ENCODE measurements around the gene GPR162.
"Not testable (repeated sequence)": the region's sequence is repeated elsewhere in the genome, so short reads cannot be mapped to it uniquely, and the experiment has no call there.

Gene GPR162

GRCh38 chr12:6851921-6852650, 30.5 kb downstream of the GPR162 start, which contains the start of gene USP5:
Gene USP5, plus strand, starts transcription at chr12:6852150. Its CDS starts 30 bp downstream, at chr12:6852180.
- DNase-seq (ENCODE audit: extremely low read depth in 1 of 2, low read depth in 1 of 2) = peak; percentile 96 to 98

DNA sequence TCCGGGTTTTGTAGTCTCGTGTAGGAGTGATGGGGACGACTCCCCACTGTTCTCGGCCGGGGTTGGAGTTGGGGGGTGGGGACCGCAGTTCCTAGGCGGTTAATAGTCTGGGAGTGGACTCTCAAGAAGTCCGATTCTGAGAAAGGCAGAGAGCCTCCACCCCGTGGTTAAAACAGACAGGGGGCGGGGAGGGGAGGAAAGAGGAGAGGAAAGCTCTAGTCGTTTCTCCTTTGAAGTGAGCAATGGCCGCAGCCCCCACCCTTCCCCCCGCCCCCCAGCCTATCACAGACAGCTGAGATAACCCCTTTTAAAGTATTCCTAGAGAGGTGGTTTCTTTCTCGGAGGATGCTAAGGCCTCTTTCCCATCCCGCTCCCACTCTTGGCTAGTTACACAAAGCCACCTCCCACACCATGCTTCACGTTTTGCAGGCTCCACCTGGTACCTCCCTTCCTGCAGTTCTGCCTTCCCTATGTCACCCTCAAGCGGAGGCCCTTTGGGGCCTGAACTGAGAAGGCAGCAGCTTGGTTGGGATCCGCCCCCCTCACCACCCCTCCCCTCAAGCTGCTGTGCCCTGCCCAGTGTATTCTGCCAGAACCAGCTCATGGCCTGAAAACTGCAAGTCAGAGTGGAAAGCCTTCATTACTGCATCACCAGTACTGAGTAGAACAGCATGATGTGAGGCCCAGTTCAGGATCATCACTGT, 31.2 kb downstream of the GPR162 start:
- peak in 1 of 2 donors; percentile 74 for DNase-seq (ENCODE audit: extremely low read depth in 1 of 2, low read depth in 1 of 2)

GRCh38 chr12:6853626-6854025, 32.0 kb downstream of the GPR162 start:
- no peak for DNase-seq (ENCODE audit: extremely low read depth in 1 of 2, low read depth in 1 of 2)

GRCh38 chr12:6854036-6854435, 32.4 kb downstream of the GPR162 start:
- DNase-seq (ENCODE audit: extremely low read depth in 1 of 2, low read depth in 1 of 2) = no peak

GRCh38 chr12:6855322-6855721, 33.7 kb downstream of the GPR162 start:
- DNase-seq (ENCODE audit: extremely low read depth in 1 of 2, low read depth in 1 of 2) = no peak

DNA sequence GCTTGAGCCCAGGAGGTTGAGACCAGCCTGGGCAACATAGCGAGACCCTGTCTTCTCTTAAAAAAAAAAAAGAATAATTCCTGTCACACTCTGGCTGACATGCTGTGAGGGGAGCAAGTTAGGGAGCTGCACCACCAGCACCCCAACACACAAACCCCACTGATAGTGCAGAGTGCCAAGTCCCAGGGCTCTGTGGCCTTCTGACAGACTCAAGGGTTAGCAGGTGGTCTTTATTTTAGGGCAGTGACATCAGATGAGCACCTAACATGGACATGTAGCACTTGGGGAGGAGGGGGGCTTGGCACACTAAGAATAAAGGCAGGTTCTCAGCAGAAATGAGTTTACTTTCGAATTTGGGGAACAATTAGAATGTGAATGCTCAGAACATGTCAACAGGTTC, 37.2 kb downstream of the GPR162 start:
- no peak for DNase-seq (ENCODE audit: extremely low read depth in 1 of 2, low read depth in 1 of 2)

DNA sequence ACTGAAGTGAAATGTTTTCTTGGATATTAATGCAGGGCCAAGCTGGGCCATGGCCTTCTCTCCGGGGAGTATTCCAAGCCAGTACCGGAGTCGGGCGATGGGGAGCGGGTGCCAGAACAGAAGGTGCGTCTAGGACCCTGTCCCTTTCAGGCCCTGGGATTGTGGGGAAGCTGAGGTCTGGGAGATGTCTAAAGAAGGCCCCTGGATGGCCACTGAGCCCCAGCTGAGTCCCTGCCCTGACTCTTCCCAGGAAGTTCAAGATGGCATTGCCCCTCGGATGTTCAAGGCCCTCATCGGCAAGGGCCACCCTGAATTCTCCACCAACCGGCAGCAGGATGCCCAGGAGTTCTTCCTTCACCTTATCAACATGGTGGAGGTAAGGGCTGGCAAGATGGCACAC, 38.5 kb downstream of the GPR162 start:
- DNase-seq (ENCODE audit: extremely low read depth in 1 of 2, low read depth in 1 of 2) = no peak

- no peak for DNase-seq (ENCODE audit: extremely low read depth in 1 of 2, low read depth in 1 of 2)
These were observed 39.3 kb downstream of the GPR162 start for GRCh38 chr12:6860942-6861341.

- DNase-seq (ENCODE audit: extremely low read depth in 1 of 2, low read depth in 1 of 2) = no peak
These were observed 39.8 kb downstream of the GPR162 start for GRCh38 chr12:6861391-6861790.

DNA sequence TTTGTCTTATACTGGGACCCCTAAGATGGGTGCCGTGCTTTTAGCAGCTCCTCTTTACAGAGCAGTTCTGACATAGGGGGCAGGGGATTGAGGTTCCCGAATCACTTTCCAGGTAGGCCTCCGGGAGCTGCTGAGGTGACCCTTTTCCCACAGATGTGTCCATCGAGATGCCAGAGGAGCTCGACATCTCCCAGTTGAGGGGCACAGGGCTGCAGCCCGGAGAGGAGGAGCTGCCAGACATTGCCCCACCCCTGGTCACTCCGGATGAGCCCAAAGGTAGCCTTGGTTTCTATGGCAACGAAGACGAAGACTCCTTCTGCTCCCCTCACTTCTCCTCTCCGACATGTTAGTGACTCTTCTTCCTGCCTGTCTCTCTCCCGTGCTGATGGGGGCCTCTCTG, 41.4 kb downstream of the GPR162 start:
- no peak for DNase-seq (ENCODE audit: extremely low read depth in 1 of 2, low read depth in 1 of 2)

DNA sequence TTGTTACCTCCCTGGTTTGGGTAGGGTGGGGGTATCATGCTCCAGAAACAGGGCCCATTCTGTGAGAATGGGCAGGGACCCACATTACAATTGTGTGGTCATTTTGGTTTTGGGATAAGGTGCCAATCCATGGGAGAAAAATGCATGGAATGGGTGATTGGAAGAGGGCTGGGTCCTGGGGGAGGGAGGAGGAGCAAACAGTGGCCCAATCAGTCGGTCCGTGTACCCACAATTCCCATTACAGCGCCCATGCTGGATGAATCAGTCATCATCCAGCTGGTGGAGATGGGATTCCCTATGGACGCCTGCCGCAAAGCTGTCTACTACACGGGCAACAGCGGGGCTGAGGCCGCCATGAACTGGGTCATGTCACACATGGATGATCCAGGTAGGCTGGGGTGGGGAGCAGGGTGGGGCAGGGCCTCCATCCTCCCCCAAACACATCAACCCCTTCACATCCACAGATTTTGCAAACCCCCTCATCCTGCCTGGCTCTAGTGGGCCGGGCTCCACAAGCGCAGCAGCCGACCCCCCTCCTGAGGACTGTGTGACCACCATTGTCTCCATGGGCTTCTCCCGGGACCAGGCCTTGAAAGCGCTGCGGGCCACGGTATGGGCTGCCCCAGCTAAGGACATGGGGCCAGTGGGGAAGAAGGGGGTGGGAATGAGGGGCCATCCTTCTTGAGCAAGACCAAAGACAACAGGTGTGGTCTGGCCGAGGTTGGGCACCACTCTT, 42.1 kb downstream of the GPR162 start:
- DNase-seq (ENCODE audit: extremely low read depth in 1 of 2, low read depth in 1 of 2) = no peak

- not testable (repeated sequence) for DNase-seq (ENCODE audit: extremely low read depth in 1 of 2, low read depth in 1 of 2)
These were observed 43.7 kb downstream of the GPR162 start for GRCh38 chr12:6865307-6865706.

GRCh38 chr12:6866163-6866919, 44.7 kb downstream of the GPR162 start:
- DNase-seq (ENCODE audit: extremely low read depth in 1 of 2, low read depth in 1 of 2) = no peak

DNA sequence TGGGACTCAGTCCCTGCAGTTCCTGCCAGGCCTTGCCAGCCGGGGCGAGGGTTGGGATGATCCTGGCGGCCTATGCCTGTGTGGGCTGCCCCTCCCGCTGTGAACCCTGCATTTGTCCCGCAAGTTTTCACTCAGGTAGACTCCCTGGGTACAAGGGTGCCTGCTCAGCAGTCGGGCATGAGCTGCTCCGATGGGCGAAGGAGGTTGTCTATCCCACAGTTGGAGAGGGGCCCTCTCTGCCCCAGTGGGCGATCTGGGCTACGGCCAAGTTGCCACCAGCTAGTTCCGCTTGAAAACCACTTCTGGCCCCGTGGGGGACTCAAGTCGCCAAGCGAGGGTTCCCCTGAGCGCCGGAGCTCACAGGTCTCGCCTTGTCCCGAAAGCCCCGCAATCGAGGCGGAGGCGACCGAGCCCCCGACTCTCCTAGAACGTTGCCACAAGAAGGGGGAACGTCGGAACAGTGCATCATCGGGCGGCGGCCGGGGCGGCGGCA, 45.3 kb downstream of the GPR162 start:
- DNase-seq (ENCODE audit: extremely low read depth in 1 of 2, low read depth in 1 of 2) = no peak

DNA sequence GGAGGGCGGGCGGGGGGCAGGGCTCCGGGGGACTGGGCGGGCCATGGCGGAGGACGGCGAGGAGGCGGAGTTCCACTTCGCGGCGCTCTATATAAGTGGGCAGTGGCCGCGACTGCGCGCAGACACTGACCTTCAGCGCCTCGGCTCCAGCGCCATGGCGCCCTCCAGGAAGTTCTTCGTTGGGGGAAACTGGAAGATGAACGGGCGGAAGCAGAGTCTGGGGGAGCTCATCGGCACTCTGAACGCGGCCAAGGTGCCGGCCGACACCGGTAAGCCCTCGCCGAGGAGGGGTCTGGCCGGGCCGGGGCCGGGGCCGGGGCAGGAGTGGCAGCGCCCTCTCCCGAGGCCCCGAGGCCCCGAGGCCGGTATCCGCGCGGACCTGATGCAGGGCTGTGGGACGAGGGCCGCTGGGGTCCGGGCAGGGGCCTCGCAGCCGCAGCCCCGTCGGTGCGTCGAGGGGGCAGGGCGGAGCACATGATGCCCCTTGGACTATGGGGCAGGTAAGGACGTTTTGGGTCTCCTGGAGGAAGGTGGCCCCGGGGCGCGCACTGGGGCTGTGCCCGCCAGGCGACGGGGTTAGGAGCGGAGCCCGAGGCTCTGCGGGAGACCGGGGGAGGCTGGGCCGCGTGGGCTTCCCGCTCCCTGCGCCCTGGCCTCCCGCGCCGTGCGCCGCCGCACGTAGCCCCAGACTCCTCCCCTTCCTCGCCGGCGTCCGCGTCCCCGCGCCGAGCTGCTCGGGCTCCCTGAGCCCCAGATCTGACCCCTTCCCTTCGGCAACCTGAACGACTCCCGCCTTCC, 46.0 kb downstream of the GPR162 start, which contains the start of gene TPI1:
TSS of gene TPI1 (plus strand) at position 119 of the 798 bp plus-strand sequence. CDS start at position 155, 36 bp downstream.
- peak; percentile 67 to 70 for DNase-seq (ENCODE audit: extremely low read depth in 1 of 2, low read depth in 1 of 2)

DNA sequence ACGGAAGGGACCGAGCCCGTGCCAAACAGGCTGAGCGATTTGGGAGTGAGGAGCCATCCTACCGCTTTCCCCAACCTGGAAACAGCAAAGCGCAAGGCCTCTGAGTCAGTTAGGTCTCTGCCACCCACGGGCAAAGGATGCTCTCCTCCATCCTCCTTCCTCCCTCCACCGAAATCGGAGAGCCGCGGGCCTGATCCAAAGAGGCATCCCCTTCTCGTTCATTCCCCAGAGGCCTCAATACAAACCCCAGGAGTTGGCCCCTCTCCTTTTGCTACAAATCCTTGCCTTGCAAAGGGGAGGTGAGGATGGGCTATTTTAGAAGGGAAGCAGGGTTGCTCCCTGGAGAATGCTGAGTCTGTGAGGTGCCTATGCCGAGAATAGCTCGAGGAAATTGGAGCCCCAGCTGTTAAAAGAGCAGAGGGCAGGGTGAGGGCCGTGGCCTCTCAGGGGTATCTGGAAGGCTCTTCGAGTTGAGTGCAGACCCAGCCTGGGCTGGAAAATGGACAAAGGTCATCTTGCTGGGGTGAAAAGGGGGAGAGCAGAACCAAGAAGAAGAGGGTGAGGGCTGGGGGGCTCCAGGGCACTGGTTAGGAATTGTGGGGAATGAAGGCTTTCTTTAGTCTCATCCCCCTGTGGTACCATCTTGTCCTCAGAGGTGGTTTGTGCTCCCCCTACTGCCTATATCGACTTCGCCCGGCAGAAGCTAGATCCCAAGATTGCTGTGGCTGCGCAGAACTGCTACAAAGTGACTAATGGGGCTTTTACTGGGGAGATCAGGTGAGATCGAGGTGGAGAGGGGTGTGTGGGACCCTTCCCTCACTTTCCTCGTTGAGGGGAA, 46.8 kb downstream of the GPR162 start:
- DNase-seq (ENCODE audit: extremely low read depth in 1 of 2, low read depth in 1 of 2) = no peak

GRCh38 chr12:6869049-6870021, 47.7 kb downstream of the GPR162 start:
- peak in 1 of 2 donors; percentile 70 for DNase-seq (ENCODE audit: extremely low read depth in 1 of 2, low read depth in 1 of 2)

- DNase-seq (ENCODE audit: extremely low read depth in 1 of 2, low read depth in 1 of 2) = not testable (repeated sequence)
These were observed 48.7 kb downstream of the GPR162 start for GRCh38 chr12:6870304-6870703.

Data from stimulated activated CD8-positive, alpha-beta memory T cell treated with anti-CD3 and anti-CD28 coated beads, Interleukin-7, amount 100 ng/mL, for 48 hours (primary cell).